ENCODE measurements around the gene NDUFA13.
"Not testable (repeated sequence)": the region's sequence is repeated elsewhere in the genome, so short reads cannot be mapped to it uniquely, and the experiment has no call there.

Gene NDUFA13

GRCh38 chr19:19515642-19516519 lies at the start of gene NDUFA13:
Gene NDUFA13, plus strand, starts transcription at chr19:19516225. Its CDS starts 14 bp downstream, at chr19:19516239.
- TF ChIP-seq CTCF (IDR thresholded peaks at IDR 0.05; ENCODE audit: low read depth, low read length, missing control alignments) = no peak
- peak within 1 kb of the TSS; percentile 95 for H3K4me3 ChIP-seq (replicated peaks; ENCODE audit: low read depth, low read length)
- DNase-seq (ENCODE audit: extremely low read depth, low read depth) = peak; percentile 87

GRCh38 chr19:19468424-19469050 lies 47.5 kb upstream of the NDUFA13 start:
- H3K4me3 ChIP-seq (replicated peaks; ENCODE audit: low read depth, low read length) = no peak overlapping the region
- no peak for TF ChIP-seq CTCF (IDR thresholded peaks at IDR 0.05; ENCODE audit: low read depth, low read length, missing control alignments)
- no peak for DNase-seq (ENCODE audit: extremely low read depth, low read depth)

DNA sequence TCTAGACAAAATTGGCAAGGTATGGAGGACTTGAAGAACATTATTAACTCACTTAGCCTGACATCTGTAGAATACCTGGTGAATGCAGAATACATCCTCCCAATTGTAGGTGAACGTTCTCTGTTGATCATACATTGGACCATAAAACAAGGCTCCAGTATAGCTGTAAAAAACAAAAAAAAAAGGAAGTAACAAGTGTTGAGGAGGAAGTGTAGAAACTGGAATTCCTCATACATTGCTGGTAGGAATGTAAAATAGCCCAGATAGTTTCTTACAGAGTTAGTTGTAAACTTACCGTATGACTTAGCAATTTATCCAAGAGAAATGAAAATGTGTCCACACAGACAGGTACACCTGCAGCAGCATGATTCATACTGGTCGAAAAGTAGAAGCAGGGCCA lies 45.4 kb upstream of the NDUFA13 start:
- TF ChIP-seq CTCF (IDR thresholded peaks at IDR 0.05; ENCODE audit: low read depth, low read length, missing control alignments) = no peak
- H3K4me3 ChIP-seq (replicated peaks; ENCODE audit: low read depth, low read length) = no peak overlapping the region
- DNase-seq (ENCODE audit: extremely low read depth, low read depth) = no peak

DNA sequence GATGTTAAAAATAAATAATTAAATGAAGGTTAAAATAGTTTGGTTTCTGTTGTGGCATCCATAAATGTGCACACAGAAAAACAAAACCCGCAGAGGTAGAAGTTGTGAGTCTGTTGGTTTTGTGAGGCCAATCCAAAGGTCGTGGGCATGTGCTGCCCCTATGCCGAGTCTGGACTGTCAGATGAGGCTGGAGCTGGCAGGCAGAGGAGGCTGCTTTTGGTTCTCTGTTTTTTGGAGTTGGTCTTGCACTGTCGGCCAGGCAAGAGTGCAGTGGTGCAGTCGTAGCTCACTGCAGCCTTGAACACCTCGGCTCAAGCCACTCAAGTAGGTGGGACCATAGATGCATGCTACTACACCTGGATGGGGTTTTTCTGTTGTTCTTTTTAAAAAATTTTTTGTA lies 44.3 kb upstream of the NDUFA13 start:
- no peak overlapping the region for H3K4me3 ChIP-seq (replicated peaks; ENCODE audit: low read depth, low read length)
- no peak for DNase-seq (ENCODE audit: extremely low read depth, low read depth)
- no peak for TF ChIP-seq CTCF (IDR thresholded peaks at IDR 0.05; ENCODE audit: low read depth, low read length, missing control alignments)

- H3K4me3 ChIP-seq (replicated peaks; ENCODE audit: low read depth, low read length) = not testable (repeated sequence)
Measured at GRCh38 chr19:19472106-19472505, 43.9 kb upstream of the NDUFA13 start.

DNA sequence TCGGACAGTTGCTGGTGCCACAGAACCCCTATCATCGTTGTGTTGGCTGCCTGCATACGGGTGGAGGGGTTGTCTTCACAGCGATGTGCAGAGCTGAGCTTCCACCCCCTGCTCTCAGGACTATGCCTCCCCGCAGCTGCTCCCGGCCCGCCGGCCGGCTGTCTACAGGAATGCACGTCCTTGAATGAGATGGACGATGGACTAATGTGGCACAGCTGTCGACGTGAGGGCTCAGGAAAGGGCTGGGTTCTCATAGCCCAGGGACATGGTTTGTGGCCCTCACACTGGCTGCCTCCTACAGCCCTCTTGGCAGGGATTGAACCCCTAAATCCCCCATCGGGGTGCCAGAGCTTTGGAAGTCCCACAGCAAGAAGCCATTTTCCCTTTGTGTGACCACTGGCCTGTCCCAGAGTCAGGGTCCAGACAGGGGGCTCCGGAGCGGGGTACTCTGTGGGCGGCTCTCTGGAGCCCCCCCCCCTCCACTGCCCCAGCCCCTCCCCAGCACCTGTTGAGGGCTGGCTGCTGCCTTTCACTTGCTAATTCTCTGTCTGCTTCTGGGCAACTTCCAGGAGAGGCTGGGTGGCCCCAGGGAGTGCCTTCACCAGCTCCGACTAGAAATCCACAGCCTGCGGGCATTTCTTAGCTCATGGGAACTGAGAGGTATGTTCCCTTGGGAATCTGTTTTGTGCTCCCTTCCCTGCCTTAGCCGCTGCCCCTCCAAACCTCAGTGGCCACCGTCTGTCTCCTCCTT lies 40.8 kb upstream of the NDUFA13 start:
- no peak overlapping the region for H3K4me3 ChIP-seq (replicated peaks; ENCODE audit: low read depth, low read length)
- DNase-seq (ENCODE audit: extremely low read depth, low read depth) = no peak
- no peak for TF ChIP-seq CTCF (IDR thresholded peaks at IDR 0.05; ENCODE audit: low read depth, low read length, missing control alignments)

More at GRCh38 chr19:19472106-19472505, 43.9 kb upstream of the NDUFA13 start:
- not testable (repeated sequence) for DNase-seq (ENCODE audit: extremely low read depth, low read depth)
